Uterus (tissue), 2 donors: ENCODE results near the gene CBLC.

ENCODE experiments used
- POLR2A ChIP-seq, 2 donors: fragments of 450-650 bp; IDR thresholded peaks; one replicate each; pipeline ENCODE4 v1.6.1; 2016; ENCODE audit warnings: antibody characterized with exemption in 2 of 2, mild to moderate bottlenecking in 1 of 2, moderate library complexity in 1 of 2
- TF ChIP-seq, protein P1 (sequence below), 4 experiments: fragments of 200-600 bp in 2 of 4; fragments of 450-650 bp in 2 of 4; sonication (generic) in 2 of 4; IDR thresholded peaks; one replicate each; pipeline ENCODE4 v1.5.1; 2016 to 2019; ENCODE audit warnings: antibody characterized with exemption in 4 of 4, mild to moderate bottlenecking in 2 of 4, moderate library complexity in 1 of 4

DNA sequence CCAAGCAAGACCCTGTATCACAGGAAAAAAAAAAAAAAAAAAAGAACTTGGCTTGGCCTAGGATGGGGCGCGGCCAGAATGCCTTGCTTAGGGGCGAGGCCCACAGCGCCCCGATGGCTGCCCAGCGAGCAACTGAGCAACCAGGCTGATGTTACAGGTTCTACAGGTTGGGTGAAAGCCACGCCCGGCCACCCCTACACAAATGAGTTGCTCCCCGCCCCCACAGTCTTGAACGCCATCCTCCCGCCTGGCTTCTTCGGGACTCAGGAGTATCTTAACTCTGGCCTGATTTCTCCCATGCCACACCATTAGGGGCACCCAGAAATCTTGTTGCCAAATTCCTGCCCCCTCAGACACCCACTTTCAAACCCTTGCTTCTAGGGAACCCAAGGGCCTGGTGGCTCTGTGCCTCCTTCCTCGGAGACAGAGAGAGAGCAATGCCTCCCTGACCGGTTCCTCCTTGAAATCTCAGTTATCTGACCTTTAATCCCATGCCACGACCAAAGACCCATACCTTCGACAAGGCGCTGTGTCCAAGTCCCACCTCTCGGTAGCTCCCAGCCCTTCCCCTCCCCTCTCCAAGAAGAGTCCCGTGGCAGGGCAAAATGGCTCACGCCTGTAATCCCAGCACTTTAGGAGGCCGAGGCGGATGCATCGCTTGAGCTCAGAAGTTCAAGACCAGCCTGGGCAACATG lies 1.1 kb upstream of the CBLC start:
- TF ChIP-seq, protein P1, sequence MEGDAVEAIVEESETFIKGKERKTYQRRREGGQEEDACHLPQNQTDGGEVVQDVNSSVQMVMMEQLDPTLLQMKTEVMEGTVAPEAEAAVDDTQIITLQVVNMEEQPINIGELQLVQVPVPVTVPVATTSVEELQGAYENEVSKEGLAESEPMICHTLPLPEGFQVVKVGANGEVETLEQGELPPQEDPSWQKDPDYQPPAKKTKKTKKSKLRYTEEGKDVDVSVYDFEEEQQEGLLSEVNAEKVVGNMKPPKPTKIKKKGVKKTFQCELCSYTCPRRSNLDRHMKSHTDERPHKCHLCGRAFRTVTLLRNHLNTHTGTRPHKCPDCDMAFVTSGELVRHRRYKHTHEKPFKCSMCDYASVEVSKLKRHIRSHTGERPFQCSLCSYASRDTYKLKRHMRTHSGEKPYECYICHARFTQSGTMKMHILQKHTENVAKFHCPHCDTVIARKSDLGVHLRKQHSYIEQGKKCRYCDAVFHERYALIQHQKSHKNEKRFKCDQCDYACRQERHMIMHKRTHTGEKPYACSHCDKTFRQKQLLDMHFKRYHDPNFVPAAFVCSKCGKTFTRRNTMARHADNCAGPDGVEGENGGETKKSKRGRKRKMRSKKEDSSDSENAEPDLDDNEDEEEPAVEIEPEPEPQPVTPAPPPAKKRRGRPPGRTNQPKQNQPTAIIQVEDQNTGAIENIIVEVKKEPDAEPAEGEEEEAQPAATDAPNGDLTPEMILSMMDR (IDR thresholded peaks at IDR 0.05), result no peak
- TF ChIP-seq POLR2A (IDR thresholded peaks at IDR 0.05), result no peak
